OCI-M2 (cell line): Measurements from ENCODE around the gene CPT1A.
A peak's percentile ranks its signal among the peaks of the same experiment; 100 is the strongest.

Experiments used
- DNase-seq: peaks from one replicate; lab custom pipeline; 2025; ENCODE audit not compliant: unreplicated experiment; lab: John Stamatoyannopoulos, UW

CPT1A gene

GRCh38 chr11:68762481-68762880, 79.2 kb downstream of the CPT1A start:
- no peak for DNase-seq

- no peak for DNase-seq
Measured at GRCh38 chr11:68761801-68762200, 79.9 kb downstream of the CPT1A start.

- no peak for DNase-seq
Measured at GRCh38 chr11:68759991-68760390, 81.7 kb downstream of the CPT1A start.

DNA sequence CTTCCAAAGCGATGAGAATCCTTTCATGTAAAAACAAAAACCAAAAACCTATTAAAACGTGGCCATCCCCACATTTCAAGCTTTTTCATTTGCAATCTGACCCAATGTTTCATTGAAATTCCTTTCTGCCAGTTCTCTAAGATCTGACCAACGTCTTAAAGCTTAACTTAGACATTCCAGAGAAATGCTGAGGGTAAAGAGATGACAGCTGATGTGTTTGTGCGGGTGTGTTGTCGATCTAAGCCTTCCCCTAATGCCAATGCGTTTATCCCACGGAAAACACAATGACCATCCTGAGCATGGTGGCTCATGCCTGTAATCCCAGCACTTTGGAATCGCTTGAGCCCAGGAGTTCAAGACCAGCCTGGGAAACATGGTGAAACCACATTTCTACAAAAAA, 84.0 kb downstream of the CPT1A start:
- no peak for DNase-seq

- no peak for DNase-seq
Measured at GRCh38 chr11:68756171-68756766, 85.4 kb downstream of the CPT1A start.

- no peak for DNase-seq
Measured at GRCh38 chr11:68753300-68753699, 88.4 kb downstream of the CPT1A start.

DNA sequence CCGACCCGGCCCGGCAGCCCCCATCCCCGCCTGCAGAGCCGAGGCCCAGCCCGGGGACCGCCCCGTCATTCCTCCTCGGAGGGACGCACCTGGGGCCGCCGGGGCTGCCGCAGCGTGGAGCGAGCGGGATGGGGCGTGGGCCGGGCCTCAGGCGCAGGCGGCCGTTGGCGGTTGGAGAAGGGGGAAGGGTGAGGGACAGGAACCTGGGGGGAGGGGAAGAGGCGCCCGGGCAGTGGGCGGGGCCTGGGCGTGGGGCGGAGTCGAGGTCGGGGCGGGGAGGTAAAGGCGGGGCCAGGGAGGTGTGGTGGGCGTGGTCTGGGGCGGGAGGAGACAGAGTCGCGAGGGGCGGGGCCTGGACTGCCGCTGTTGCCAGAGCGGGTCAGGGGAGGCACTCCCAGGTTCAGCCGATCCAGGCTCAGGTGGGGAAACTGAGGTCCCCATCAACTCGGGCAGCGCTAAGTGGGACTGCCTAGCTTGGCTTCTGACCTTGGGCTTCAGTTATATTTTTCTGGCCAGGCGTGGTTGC, 90.3 kb downstream of the CPT1A start, which contains the start of gene TESMIN:
Gene TESMIN, minus strand, starts transcription at position 190 of the 526 bp plus-strand sequence. CDS start 860 bp downstream, outside the sequence.
- peak; percentile 3 for DNase-seq

- DNase-seq = no peak
Measured at GRCh38 chr11:68751004-68751325, 90.8 kb downstream of the CPT1A start.

- DNase-seq = no peak
Measured at GRCh38 chr11:68750195-68751003, 91.3 kb downstream of the CPT1A start.

GRCh38 chr11:68749229-68750123, 92.2 kb downstream of the CPT1A start:
- no peak for DNase-seq

- no peak for DNase-seq
Measured at GRCh38 chr11:68748061-68748460, 93.7 kb downstream of the CPT1A start.

DNA sequence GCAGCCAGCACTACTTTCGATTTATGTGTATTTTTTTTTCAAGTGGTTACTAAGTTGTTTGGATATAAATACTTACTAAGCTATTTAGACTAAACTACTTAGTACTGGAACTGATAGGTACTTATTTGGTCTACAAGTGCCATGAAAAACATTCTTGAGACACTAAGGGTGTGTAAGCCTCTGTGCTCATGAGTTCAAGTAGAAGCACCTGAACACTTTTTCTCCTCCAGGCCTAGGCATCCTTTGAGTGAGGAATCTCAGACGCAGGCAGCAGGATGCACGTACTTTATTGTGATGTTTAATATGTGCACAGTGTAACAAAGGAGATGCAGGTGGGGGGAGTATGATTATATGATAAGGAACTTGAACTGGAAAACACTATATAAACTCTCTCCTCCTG, 98.2 kb downstream of the CPT1A start:
- DNase-seq = no peak

DNA sequence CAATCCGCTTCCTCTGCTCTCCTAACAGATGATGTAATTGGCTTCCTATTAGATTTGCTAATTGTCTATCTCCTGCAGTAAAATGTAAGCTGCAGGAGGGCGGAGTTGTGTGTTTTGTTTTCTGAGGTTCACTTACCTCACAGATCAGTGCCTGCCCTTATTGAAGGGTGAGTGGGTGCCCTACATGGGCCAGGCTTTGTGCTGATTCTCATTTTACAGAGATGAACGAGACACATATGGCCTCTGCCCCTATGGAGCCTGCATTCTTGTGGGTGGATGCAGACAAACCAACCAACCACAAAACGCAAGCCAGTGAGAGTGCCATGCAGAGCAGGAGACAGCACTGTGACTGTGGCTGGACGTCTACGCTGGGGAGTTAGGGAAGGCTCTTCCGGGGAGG, 100.3 kb downstream of the CPT1A start:
- no peak for DNase-seq

- no peak for DNase-seq
Measured at GRCh38 chr11:68735646-68736045, 106.1 kb downstream of the CPT1A start.

DNA sequence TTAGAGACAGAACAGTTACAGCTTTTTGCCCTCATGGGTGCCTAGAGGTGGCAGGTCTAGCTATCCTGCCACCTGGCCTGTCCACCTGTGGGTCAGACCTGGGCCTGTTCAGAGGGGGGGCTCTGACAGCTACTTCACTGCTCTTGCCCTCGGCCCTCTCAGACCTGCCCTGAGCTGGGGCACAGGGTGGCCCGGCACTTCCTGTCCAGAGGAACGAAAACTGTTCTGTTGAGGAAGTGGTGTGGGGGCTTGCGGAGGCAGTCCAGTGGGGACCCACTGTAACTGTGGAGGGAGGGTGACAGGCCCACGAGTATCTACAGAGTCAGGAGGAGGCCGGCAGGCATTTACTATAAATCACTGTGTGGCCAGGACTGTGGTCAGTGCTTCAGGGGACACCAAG, 106.6 kb downstream of the CPT1A start:
- no peak for DNase-seq

DNA sequence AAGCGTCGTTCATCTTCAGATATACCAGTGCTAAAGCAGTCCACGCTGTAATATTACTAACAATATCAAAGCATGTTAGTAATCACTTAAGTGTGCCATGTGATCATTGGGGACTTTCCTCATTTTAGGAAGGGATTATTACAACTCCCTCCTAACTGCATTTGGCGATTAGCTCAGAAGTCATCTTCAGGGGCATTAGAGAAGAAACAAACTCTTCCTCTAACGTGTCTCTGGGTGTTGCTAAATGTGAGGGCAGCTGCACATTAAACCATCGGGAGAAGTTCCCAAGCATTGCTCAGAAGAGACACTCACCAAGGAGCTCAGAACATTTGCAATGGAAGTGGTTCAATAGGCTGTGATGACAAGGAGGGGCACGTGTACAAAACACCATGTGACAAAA, 107.6 kb downstream of the CPT1A start:
- DNase-seq = no peak

DNA sequence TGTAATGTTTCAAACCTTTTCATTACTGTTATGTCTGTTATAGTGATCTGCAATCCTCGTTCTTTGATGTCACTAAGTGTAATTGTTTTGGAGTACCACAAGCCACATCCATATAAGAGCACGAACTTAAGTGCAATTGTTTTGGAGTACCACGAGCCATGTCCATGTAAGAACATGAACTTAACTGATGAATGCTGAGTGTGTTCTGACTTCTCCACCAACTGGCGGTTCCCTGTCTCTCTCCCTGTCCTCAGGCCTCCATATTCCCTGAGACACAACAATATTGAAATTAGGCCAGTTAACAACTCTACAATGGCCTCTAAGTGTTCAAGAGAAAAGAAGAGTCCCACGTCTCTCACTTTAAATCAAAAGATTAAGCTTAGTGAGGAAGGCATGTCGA, 113.9 kb downstream of the CPT1A start:
- no peak for DNase-seq

- DNase-seq = no peak
Measured at GRCh38 chr11:68724293-68724692, 117.4 kb downstream of the CPT1A start.

- DNase-seq = no peak
Measured at GRCh38 chr11:68722143-68722542, 119.6 kb downstream of the CPT1A start.

- DNase-seq = no peak
Measured at GRCh38 chr11:68721075-68721474, 120.6 kb downstream of the CPT1A start.

DNA sequence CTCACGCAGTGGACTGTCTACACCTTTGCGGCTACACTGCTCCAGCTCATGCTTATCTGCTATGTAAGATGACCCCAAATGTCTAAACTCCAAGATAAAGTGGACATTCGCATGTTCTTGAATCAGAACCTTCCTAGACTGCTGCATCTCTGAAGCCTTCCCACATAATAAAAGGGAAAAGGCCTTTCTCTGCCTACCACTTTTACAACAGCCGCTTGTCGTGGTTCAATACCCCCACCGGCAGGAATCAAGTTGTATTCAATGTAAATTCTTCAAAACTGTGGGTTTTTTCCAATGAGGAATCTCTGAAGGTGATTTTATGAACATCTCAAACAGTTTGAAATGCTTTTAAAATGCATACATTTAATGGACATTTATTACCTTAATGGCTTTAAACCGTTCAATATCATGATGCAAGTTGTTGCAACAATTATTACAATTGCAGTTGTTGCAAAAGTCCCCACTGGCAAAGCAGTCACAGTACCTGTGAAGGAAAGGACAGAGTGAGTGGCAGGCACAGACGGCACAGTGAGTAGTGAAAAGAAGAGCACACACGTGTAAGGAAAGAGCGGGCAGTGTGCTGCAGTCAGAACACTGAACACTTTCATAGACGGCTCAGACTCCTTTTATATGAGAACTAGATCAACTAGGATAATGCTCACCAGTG, 126.1 kb downstream of the CPT1A start:
- DNase-seq = no peak
